22Rv1 (cell line): ENCODE results near the gene RTN4R.

ENCODE experiments used
- CTCF ChIP-seq: fragments of 450-650 bp; IDR thresholded peaks from 2 replicates; pipeline ENCODE4 v1.5.1; 2017; ENCODE audit warnings: mild to moderate bottlenecking
- ZFX ChIP-seq: fragments of 450-650 bp; IDR thresholded peaks from 2 replicates; pipeline ENCODE4 v1.6.1; 2017; ENCODE audit warnings: antibody characterized with exemption, borderline replicate concordance

DNA sequence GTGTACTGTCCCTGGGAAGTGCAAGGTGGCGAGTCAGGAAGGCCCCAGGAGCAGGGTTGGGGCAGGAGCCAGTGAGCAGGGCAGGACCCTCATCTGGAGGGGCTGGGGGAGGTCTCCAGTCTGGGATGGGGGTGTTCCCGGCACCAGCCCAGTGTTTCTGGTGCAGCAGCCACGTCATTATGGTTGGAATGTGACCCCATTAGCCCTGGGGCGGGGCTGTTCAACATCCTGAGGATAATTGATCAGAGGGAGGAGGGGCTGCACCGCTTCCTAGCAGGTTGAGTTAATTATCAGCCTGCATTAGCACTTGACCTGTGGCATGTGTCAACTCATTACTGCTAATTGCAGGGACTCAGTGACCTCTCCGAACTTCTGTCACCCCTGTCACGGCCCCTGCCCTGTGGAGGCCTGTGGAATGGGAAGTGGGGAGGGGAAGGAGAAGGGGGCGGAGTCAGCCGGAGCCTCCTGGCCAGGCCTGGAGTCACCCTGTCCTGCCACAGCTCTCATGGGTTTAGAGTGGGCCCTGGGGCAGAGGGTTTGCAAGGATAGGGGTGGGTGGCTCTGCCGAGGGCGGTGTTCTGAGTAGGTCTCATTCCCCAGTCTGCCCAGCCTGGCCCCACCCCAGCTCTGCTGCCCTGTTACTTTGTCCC, 64.4 kb downstream of the RTN4R start:
- no peak for TF ChIP-seq CTCF
- TF ChIP-seq ZFX, result no peak
